Ascending aorta (tissue), 2 donors: ENCODE results near the gene MUSTN1. TPM values are rescaled to one million over a fixed set of nuclear protein-coding genes. Genes with fewer than 3 reads are reported as not detected.

Experiments
- DNase-seq, 2 donors: peaks; one replicate each; pipeline ENCODE4 v3.0.0-alpha.2; 2019; ENCODE audit warnings: low spot score in 2 of 2
- H3K27ac ChIP-seq, 2 donors: fragments of 200-600 bp; sonication (generic); one replicate each; pipeline ENCODE4 v1.5.1; 2016 to 2017; ENCODE audit warnings: mild to moderate bottlenecking in 1 of 2
- H3K27me3 ChIP-seq: fragments of 200-600 bp; sonication (generic); one replicate; pipeline ENCODE4 v1.5.1; 2017
- H3K36me3 ChIP-seq, 2 donors: fragments of 200-600 bp; sonication (generic); one replicate each; pipeline ENCODE4 v1.5.1; 2016
- H3K4me1 ChIP-seq, 2 donors: fragments of 200-600 bp; sonication (generic); one replicate each; pipeline ENCODE4 v1.5.1; 2016 to 2017; ENCODE audit warnings: mild to moderate bottlenecking in 1 of 2
- H3K4me3 ChIP-seq, 2 donors: fragments of 200-600 bp; sonication (generic); one replicate each; pipeline ENCODE4 v1.5.1; 2016 to 2017; ENCODE audit warnings: mild to moderate bottlenecking in 1 of 2
- H3K9me3 ChIP-seq, 2 donors: fragments of 200-600 bp; sonication (generic); one replicate each; pipeline ENCODE4 v1.5.1; 2016
- intact Hi-C: fragments of 100-400 bp; cut with DNase I; formaldehyde crosslinking; loops from one replicate; pipeline ENCODE4 v1.15.1; 2023
- total RNA-seq: library from RNA; depleted of rRNA; stranded (reverse); fragments of >200 nt; gene quantifications from one replicate; pipeline ENCODE4 v1.1.0, GENCODE V29; 2016
- TF ChIP-seq, protein P1 (sequence below), 3 experiments: fragments of 200-600 bp in 2 of 3; fragments of 450-650 bp in 1 of 3; sonication (generic) in 2 of 3; IDR thresholded peaks; one replicate each; pipeline ENCODE4 v1.5.1; 2016 to 2019; ENCODE audit warnings: antibody characterized with exemption in 3 of 3, mild to moderate bottlenecking in 1 of 3, moderate library complexity in 1 of 3

Gene MUSTN1
- total RNA-seq, 1 donor from 2014 or later, result 132 TPM

DNA sequence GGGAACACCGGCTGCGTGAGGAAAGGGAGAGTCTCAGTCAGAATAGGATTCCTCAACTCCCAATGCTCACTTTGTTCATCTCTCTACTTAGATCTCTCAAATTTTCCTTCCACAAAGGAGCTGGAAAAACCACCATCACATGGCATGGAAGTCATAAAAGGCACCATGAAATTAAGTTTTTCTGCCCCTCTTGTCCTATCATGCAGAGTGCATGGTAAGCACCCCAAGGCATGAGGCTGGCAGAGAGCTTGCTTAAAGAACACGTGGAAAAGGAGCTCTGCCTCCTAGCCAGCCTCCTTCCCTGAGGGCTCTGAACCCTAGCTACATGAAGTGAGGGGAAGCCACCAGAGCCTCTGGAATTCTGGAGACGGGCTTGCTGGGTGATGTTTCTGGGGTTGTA is 44.8 kb upstream of the MUSTN1 start:
- H3K27me3 ChIP-seq, result no peaks in the 10 kb centered on the region
- no peak overlapping the region for H3K4me3 ChIP-seq
- no peaks in the 10 kb centered on the region for H3K9me3 ChIP-seq
- no peak overlapping the region for H3K27ac ChIP-seq
- intact Hi-C loops, result no loop called here
- peaks cover 0 to 15% of the 10 kb centered on the region in 2 donors for H3K36me3 ChIP-seq
- TF ChIP-seq, protein P1, sequence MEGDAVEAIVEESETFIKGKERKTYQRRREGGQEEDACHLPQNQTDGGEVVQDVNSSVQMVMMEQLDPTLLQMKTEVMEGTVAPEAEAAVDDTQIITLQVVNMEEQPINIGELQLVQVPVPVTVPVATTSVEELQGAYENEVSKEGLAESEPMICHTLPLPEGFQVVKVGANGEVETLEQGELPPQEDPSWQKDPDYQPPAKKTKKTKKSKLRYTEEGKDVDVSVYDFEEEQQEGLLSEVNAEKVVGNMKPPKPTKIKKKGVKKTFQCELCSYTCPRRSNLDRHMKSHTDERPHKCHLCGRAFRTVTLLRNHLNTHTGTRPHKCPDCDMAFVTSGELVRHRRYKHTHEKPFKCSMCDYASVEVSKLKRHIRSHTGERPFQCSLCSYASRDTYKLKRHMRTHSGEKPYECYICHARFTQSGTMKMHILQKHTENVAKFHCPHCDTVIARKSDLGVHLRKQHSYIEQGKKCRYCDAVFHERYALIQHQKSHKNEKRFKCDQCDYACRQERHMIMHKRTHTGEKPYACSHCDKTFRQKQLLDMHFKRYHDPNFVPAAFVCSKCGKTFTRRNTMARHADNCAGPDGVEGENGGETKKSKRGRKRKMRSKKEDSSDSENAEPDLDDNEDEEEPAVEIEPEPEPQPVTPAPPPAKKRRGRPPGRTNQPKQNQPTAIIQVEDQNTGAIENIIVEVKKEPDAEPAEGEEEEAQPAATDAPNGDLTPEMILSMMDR (IDR thresholded peaks at IDR 0.05), result no peak
- no peaks in the 10 kb centered on the region for H3K4me1 ChIP-seq
- no peak for DNase-seq

DNA sequence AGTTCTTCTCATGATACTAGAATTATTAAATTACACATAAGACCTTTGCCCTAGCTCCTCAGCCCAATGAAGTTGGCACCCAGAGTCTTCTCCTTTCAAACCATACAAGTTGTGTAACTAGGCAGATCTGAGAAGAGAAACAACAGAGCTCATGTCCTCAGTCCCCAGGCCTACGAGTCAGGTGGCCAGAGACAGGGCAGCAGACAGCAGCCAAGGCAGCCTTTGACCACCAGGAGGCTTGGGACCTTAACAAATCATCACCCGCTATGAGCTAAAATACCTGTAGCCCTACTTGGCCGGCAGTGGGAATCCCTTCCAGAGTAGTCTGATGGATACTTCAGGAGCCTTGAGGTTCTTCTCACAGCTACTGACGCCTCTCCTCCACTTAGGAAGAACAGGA is 44.3 kb upstream of the MUSTN1 start:
- H3K4me1 ChIP-seq, result no peaks in the 10 kb centered on the region
- no peak for DNase-seq
- intact Hi-C loops, result no loop called here
- no peaks in the 10 kb centered on the region for H3K27me3 ChIP-seq
- peaks cover 0 to 15% of the 10 kb centered on the region in 2 donors for H3K36me3 ChIP-seq
- TF ChIP-seq, protein P1 (IDR thresholded peaks at IDR 0.05), result no peak
- H3K9me3 ChIP-seq, result no peaks in the 10 kb centered on the region
- H3K4me3 ChIP-seq, result no peak overlapping the region
- no peak overlapping the region for H3K27ac ChIP-seq

DNA sequence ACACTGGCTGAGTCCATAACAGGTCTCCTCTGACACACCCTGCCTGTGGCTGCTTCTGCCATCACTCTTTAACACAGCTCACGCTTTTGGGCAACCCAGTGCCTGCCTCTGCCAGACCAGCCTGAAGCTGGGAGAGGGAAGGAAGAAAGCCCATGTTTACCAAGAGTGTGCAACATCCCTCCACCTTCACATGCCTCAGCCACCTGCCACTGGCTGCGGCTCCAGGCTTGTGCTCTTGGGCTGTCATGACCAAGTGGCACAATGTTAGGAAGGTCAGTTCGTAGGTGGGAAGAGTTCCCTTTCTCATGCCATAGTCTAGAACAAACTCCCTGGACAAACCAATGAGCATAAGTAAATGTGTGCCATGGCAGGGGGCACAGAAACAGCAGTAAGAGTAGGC is 42.3 kb upstream of the MUSTN1 start:
- H3K27ac ChIP-seq, result no peak overlapping the region
- H3K4me1 ChIP-seq, result peaks cover 0 to 4% of the 10 kb centered on the region in 2 donors
- H3K36me3 ChIP-seq, result peaks cover 0 to 11% of the 10 kb centered on the region in 2 donors
- intact Hi-C loops, result no loop called here
- no peaks in the 10 kb centered on the region for H3K27me3 ChIP-seq
- no peak overlapping the region for H3K4me3 ChIP-seq
- TF ChIP-seq, protein P1 (IDR thresholded peaks at IDR 0.05), result no peak
- no peaks in the 10 kb centered on the region for H3K9me3 ChIP-seq
- DNase-seq, result no peak

DNA sequence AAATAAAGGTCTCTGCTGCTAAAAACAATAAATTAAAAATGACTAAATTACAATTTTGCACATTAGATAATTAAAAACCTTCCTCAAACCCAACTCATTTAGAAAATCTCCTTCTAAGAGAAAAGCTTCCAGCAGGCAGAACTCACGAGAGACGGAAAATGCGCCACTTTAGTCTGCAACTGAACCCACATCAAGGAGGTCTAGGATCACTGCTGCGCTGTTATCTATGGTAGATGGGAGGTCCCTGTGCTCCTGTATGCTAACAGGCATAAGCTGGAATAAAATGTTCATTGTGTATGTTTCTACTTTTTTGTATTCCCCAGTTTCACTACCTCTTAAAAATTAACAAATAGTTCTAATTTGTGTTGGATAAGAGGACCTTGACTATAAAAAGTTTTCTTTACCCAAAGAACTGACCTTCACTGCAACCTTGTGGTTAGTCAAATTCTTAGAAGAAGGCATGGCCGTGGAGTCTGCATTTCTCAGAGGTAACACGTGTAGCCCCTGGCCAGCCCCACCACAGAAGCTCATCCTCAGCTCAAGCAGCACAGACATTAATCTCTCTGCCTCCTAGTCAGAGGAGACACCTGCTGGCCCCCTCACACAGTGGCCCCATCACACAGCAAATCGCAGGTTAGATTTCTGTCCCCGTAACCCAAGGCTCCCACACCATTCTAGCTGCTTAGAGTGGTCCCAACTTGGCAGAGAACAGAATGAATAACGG is 40.2 kb upstream of the MUSTN1 start:
- Histone ChIP-seq H3K27me3 (no peaks in the 10 kb centered on the region), H3K9me3 (no peaks in the 10 kb centered on the region), H3K27ac (no peak overlapping the region), H3K4me3 (no peak overlapping the region), H3K4me1 (peaks cover 0 to 4% of the 10 kb centered on the region in 2 donors), H3K36me3 (peaks cover 0 to 7% of the 10 kb centered on the region in 2 donors)
- DNase-seq, result no peak
- intact Hi-C loops, result no loop called here
- TF ChIP-seq, protein P1 (IDR thresholded peaks at IDR 0.05), result no peak

DNA sequence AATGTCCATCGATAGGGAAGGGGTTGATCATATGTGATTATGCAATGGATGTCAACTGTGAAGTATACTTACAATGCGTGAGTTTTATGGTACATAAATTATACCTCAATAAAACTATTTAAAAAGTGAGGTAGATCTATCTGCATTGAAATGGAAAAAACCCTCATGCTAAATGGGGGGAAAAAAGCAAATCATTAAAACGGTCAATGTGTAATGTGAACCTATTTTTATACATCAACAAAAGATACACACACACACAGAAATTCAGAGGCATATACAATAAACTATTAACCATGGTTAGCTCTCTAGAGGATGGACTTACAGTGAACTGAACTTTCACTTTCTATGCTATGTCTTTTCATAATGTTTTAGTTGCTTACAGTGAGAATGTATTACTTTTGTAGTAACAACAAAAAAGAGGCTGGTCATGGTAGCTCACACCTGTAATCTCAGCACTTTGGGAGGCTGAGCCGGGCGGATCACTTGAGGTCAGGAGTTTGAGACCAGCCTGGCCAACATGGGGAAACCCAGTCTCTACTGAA is 39.4 kb upstream of the MUSTN1 start:
- H3K4me1 ChIP-seq, result peaks cover 0 to 4% of the 10 kb centered on the region in 2 donors
- H3K4me3 ChIP-seq, result no peak overlapping the region
- no peak for DNase-seq
- H3K27me3 ChIP-seq, result no peaks in the 10 kb centered on the region
- H3K9me3 ChIP-seq, result no peaks in the 10 kb centered on the region
- intact Hi-C loops, result no loop called here
- peaks cover 0 to 4% of the 10 kb centered on the region in 2 donors for H3K36me3 ChIP-seq
- H3K27ac ChIP-seq, result no peak overlapping the region
- TF ChIP-seq, protein P1 (IDR thresholded peaks at IDR 0.05), result no peak
